OCI-LY1 (cell line): Measurements from ENCODE around the gene SHC4.
"Not testable (repeated sequence)": the region's sequence is repeated elsewhere in the genome, so short reads cannot be mapped to it uniquely, and the experiment has no call there.

Source experiments
- H2AFZ ChIP-seq: fragments of 200-600 bp; sonication (generic), shearing (Covaris generic); 2 replicates; pipeline ENCODE4 v1.6.0; 2014; ENCODE audit warnings: antibody characterized with exemption, mild to moderate bottlenecking, low read length
- H3F3A ChIP-seq: fragments of 200-600 bp; sonication (generic), shearing (Covaris generic); 2 replicates; pipeline ENCODE4 v1.6.0; 2014; ENCODE audit warnings: mild to moderate bottlenecking, antibody characterized with exemption, low read length, moderate library complexity; ENCODE audit not compliant: insufficient read depth
- H3K27ac ChIP-seq: fragments of 200-600 bp; sonication (generic); 2 replicates; pipeline ENCODE4 v1.5.1; 2014; ENCODE audit warnings: low read length, mixed run types, mild to moderate bottlenecking, low read depth; ENCODE audit not compliant: poor library complexity, severe bottlenecking
- H3K27me3 ChIP-seq: fragments of 200-600 bp; sonication (generic); 2 replicates; pipeline ENCODE4 v1.6.0; 2014; ENCODE audit warnings: antibody characterized with exemption, mild to moderate bottlenecking, low read length, moderate library complexity; ENCODE audit not compliant: insufficient read depth
- H3K36me3 ChIP-seq: fragments of 200-600 bp; sonication (generic); 2 replicates; pipeline ENCODE4 v1.6.1; 2014; ENCODE audit warnings: mild to moderate bottlenecking, antibody characterized with exemption, low read length, moderate library complexity, mixed read lengths; ENCODE audit not compliant: insufficient read depth
- H3K4me1 ChIP-seq: fragments of 200-600 bp; sonication (generic); 2 replicates; pipeline ENCODE4 v1.5.1; 2014; ENCODE audit warnings: mild to moderate bottlenecking, low read length, moderate library complexity; ENCODE audit not compliant: insufficient read depth, severe bottlenecking
- H3K4me2 ChIP-seq: fragments of 200-600 bp; sonication (generic), shearing (Covaris generic); 2 replicates; pipeline ENCODE4 v1.6.1; 2014; ENCODE audit warnings: low read length
- H3K4me3 ChIP-seq: fragments of 200-600 bp; sonication (generic); 2 replicates; pipeline ENCODE4 v1.5.1; 2014; ENCODE audit warnings: low read length, low read depth, mild to moderate bottlenecking, mixed read lengths; ENCODE audit not compliant: poor library complexity, severe bottlenecking
- H3K79me2 ChIP-seq: fragments of 200-600 bp; shearing (Covaris generic); 2 replicates; pipeline ENCODE4 v1.6.1; 2016; ENCODE audit warnings: mixed run types, low read length, mixed read lengths; ENCODE audit not compliant: insufficient read depth
- H3K9ac ChIP-seq: fragments of 200-600 bp; sonication (generic), shearing (Covaris generic); 2 replicates; pipeline ENCODE4 v1.6.1; 2014; ENCODE audit warnings: mild to moderate bottlenecking, low read length, mixed read lengths
- H3K9me2 ChIP-seq: fragments of 200-600 bp; sonication (generic), shearing (Covaris generic); 2 replicates; pipeline ENCODE4 v1.6.1; 2014; ENCODE audit warnings: low read depth, mild to moderate bottlenecking, low read length, mixed read lengths
- H3K9me3 ChIP-seq: fragments of 200-600 bp; shearing (Covaris generic); 2 replicates; pipeline ENCODE4 v1.6.1; 2014; ENCODE audit warnings: low read length, mixed read lengths
- H4K20me1 ChIP-seq: fragments of 200-600 bp; sonication (generic), shearing (Covaris generic); 2 replicates; pipeline ENCODE4 v1.6.0; 2016; ENCODE audit warnings: mild to moderate bottlenecking, low read length; ENCODE audit not compliant: insufficient read depth
- CTCF ChIP-seq: fragments of 200-600 bp; sonication (generic), shearing (Covaris generic); IDR thresholded peaks from 2 replicates; pipeline ENCODE4 v1.5.1; 2017; ENCODE audit warnings: mild to moderate bottlenecking, antibody characterized with exemption, low read length, moderate library complexity, mixed read lengths
- EZH2 ChIP-seq: fragments of 200-600 bp; sonication (generic), shearing (Covaris generic); IDR thresholded peaks from 2 replicates; pipeline ENCODE4 v1.8.0; 2017; ENCODE audit warnings: borderline replicate concordance, mixed run types, mild to moderate bottlenecking, antibody characterized with exemption, low read length, moderate library complexity, mixed read lengths

Gene SHC4

GRCh38 chr15:48794697-48795134 is 169.0 kb downstream of the SHC4 start:
- Histone ChIP-seq H3K9me2 (no peaks in the 10 kb centered on the region), H3K27me3 (no peaks in the 10 kb centered on the region), H3K36me3 (peaks cover 71% of the 10 kb centered on the region), H3K27ac (no peak overlapping the region), H3K79me2 (peaks cover 11% of the 10 kb centered on the region), H3K9me3 (no peaks in the 10 kb centered on the region), H3K4me1 (peaks cover 6% of the 10 kb centered on the region), H3K4me2 (no peak overlapping the region), H3K9ac (no peak overlapping the region), H4K20me1 (no peaks in the 10 kb centered on the region), H3K4me3 (no peak overlapping the region), H2AFZ (no peak overlapping the region), H3F3A (no peaks in the 10 kb centered on the region)
- TF ChIP-seq CTCF (no peak), EZH2 (no peak)

GRCh38 chr15:48792408-48792807 is 171.3 kb downstream of the SHC4 start:
- H2AFZ ChIP-seq, result no peak overlapping the region
- no peaks in the 10 kb centered on the region for H3F3A ChIP-seq
- H3K9me2 ChIP-seq, result no peaks in the 10 kb centered on the region
- H3K4me1 ChIP-seq, result peaks cover 6% of the 10 kb centered on the region
- no peak overlapping the region for H3K4me3 ChIP-seq
- peaks cover 86% of the 10 kb centered on the region for H3K36me3 ChIP-seq
- H3K27ac ChIP-seq, result no peak overlapping the region
- H3K27me3 ChIP-seq, result no peaks in the 10 kb centered on the region
- no peaks in the 10 kb centered on the region for H3K79me2 ChIP-seq
- H3K9ac ChIP-seq, result no peak overlapping the region
- no peak overlapping the region for H3K4me2 ChIP-seq
- TF ChIP-seq EZH2, result no peak
- TF ChIP-seq CTCF, result no peak
- no peaks in the 10 kb centered on the region for H4K20me1 ChIP-seq
- no peaks in the 10 kb centered on the region for H3K9me3 ChIP-seq

- not testable (repeated sequence) for H3K9ac ChIP-seq, H2AFZ ChIP-seq, H3K79me2 ChIP-seq, H3K9me2 ChIP-seq, H3K4me2 ChIP-seq, H3K9me3 ChIP-seq, H4K20me1 ChIP-seq, H3K27ac ChIP-seq, H3K4me1 ChIP-seq, H3K27me3 ChIP-seq, H3F3A ChIP-seq, H3K4me3 ChIP-seq
- peaks cover 74% of the 10 kb centered on the region for H3K36me3 ChIP-seq
Observed at GRCh38 chr15:48790466-48791115, 173.1 kb downstream of the SHC4 start.

GRCh38 chr15:48785712-48786111 is 178.0 kb downstream of the SHC4 start:
- Histone ChIP-seq H3K9ac (no peak overlapping the region), H3K27ac (no peak overlapping the region), H3K9me2 (no peaks in the 10 kb centered on the region), H3K4me2 (no peak overlapping the region), H2AFZ (no peak overlapping the region), H4K20me1 (no peaks in the 10 kb centered on the region), H3F3A (no peaks in the 10 kb centered on the region), H3K4me3 (no peak overlapping the region), H3K9me3 (no peaks in the 10 kb centered on the region), H3K36me3 (peaks cover 83% of the 10 kb centered on the region), H3K4me1 (no peaks in the 10 kb centered on the region), H3K79me2 (no peaks in the 10 kb centered on the region), H3K27me3 (no peaks in the 10 kb centered on the region)
- TF ChIP-seq EZH2 (no peak), CTCF (no peak)
